HG03575 (cell line): ENCODE results near the gene SETD2.

ENCODE experiments used
- ATAC-seq: cut with Tn5 transposase; IDR thresholded peaks from one replicate; pipeline ENCODE4 v1.9.1; 2021; ENCODE audit not compliant: unreplicated experiment, insufficient number of reproducible peaks, low FRiP score; ENCODE audit errors: extremely low read depth

Gene SETD2

DNA sequence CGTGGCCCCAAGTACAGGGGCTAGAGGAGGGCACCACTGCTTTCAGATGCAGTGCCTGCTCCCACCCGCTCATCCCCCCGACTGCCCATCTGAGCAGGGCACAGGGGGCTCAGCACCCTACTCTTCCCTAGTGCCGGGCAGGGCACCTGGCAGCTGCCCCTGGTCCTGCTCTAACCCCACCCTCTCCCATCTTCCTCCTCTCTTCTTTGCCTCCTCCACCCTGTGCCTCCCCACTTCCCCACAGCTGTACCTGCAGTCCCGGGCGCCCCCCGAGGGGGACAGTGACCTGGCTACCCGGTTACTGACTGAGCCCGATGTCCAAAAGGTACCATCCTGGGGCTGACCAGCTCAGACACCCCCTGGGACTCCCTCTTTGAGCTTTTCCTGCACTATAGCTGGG, 171.7 kb downstream of the SETD2 start:
- no peak for ATAC-seq

- no peak for ATAC-seq
Observed at GRCh38 chr3:46991406-46992165, 172.3 kb downstream of the SETD2 start.

- no peak for ATAC-seq
Observed at GRCh38 chr3:46990573-46991374, 173.1 kb downstream of the SETD2 start.

- ATAC-seq = no peak
Observed at GRCh38 chr3:46989146-46989810, 174.6 kb downstream of the SETD2 start.

- ATAC-seq = no peak
Observed at GRCh38 chr3:46988616-46989015, 175.3 kb downstream of the SETD2 start.

DNA sequence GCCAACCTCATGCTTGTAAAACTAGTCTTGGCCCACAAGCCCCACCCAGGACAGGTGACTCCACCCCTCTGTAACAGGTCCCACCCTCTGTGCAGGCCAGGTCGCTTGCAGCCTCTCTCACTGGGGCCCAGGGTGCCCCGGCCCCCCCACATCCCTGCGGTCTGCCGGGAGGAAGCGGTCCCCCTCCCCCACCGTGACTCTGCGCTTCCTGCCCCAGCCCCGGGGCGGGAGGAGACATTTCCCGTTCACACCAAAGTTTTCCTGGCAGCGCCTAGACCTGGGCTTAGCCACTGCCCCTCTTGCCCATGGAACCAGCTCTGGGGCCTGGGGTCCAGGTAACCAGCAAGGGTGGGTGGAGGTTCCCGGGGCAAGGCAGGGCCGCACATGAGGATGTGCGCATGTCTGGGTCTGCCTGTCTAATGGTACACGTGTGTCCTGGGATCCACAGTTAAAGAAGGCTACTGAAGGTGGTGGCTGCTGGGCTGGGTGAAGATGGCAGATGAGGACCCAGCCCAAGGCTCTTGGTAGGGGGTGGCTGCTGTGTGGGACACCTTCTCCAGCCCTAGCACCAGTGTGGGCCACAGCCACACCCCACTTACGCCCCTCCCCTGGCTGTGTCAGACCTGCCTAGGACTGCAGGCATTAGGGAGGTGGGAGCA, 176.0 kb downstream of the SETD2 start:
- ATAC-seq = no peak

GRCh38 chr3:46987319-46987742, 176.6 kb downstream of the SETD2 start:
- ATAC-seq = no peak

- no peak for ATAC-seq
Observed at GRCh38 chr3:46986782-46987310, 177.1 kb downstream of the SETD2 start.

DNA sequence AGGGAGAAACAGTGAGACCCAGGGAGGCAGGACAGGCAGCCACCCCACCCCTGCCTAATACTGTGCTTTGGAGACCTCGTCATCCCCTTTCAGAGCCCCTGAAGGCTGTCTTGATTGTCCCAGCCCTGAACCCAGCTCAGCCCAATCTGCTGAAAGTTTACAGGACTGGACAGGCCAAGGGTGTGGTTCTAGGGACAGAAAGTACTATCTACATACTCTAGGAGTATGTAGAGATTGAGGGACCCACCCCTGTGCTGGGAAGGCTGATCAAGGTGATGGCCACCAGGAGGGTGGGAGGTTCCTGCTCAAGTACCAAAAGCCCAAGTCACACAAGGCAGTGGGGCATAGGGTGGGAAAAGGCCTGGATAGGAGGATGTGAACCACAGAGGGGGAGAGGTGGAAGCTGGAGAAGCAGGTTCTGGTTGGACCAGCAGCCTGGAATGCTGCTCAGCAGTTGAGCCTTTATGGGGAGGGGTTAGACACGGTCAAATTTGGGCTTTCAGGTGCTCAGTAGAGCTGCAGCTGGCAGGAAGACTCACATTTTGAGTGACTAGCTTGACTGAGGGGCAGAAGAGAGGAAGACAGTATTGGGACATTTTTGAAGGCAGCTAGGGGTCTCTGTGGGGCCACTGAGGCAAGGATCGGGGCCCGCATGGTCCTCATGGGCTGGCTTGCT, 177.7 kb downstream of the SETD2 start:
- ATAC-seq = no peak

DNA sequence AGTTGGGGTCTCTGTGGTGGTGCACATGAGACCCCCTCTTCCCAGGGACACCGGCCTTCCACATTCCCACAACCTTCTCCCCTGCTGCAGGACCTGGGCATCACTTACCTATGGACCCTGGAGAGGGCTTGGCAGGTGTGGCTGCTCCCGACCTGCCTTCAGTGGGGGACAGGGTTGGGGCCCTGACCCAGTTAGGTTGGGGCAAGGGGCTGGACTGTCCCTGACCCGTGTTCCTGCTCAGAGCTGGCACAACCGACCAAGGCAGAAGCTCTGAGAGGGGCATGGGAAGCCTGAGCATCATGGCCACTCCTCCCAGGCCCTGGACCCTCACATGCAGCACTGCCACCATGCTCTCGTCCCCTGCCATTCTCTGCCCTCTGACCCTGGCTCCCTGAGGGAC, 178.3 kb downstream of the SETD2 start:
- no peak for ATAC-seq

- no peak for ATAC-seq
Observed at GRCh38 chr3:46984591-46985459, 179.1 kb downstream of the SETD2 start.

GRCh38 chr3:46982546-46982945, 181.4 kb downstream of the SETD2 start:
- ATAC-seq = no peak

GRCh38 chr3:46981932-46982471, 181.9 kb downstream of the SETD2 start:
- no peak for ATAC-seq

- ATAC-seq = no peak
Observed at GRCh38 chr3:46979958-46980497, 183.9 kb downstream of the SETD2 start.

- peak; percentile 33 for ATAC-seq
Observed at GRCh38 chr3:46978985-46979944, 184.6 kb downstream of the SETD2 start, which contains the start of gene NBEAL2. Gene NBEAL2, plus strand, starts transcription at chr3:46979666. Its CDS starts 196 bp downstream, at chr3:46979862.

GRCh38 chr3:46978381-46978780, 185.5 kb downstream of the SETD2 start:
- no peak for ATAC-seq
